DOHH2 (cell line): Measurements from ENCODE around the gene TMEM161A.

Experiments
- CTCF ChIP-seq: fragments of 200-600 bp; sonication (generic); IDR thresholded peaks from one replicate; pipeline ENCODE4 v1.5.1; 2014; ENCODE audit warnings: antibody characterized with exemption, mild to moderate bottlenecking, low read depth, low read length; ENCODE audit not compliant: poor library complexity, severe bottlenecking
- EZH2phosphoT487 ChIP-seq: fragments of 200-600 bp; sonication (generic); IDR thresholded peaks from 2 replicates; pipeline ENCODE4 v1.6.1; 2017; ENCODE audit warnings: borderline replicate concordance, mild to moderate bottlenecking, antibody characterized with exemption, low read length, moderate library complexity, mixed read lengths

- TF ChIP-seq CTCF (no peak), EZH2phosphoT487 (no peak)
Measured at GRCh38 chr19:19147344-19147743, 9.1 kb upstream of the TMEM161A start.
